GM18526 (cell line): ENCODE data around the gene EBF3.

Source experiments
- POLR2A ChIP-seq: IDR thresholded peaks from 3 replicates; pipeline ENCODE4 v1.6.1; 2011; ENCODE audit not compliant: insufficient read length; ENCODE audit errors: extremely low read depth

The EBF3 gene

DNA sequence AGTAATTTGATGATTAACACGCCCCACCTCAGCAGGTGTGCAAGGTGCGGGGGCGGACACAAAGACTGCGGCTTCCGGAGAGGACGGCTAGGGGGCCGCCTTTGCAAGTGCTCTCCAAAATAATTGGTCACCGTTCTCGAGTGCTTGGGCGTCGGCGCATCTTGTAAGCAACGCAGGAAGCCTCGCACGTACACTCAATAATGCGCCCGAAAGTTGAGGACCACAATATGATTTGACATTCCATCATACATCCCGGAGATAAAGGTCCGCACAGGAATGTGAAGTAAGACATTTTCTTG is 114.7 kb downstream of the EBF3 start:
- TF ChIP-seq POLR2A = no peak

DNA sequence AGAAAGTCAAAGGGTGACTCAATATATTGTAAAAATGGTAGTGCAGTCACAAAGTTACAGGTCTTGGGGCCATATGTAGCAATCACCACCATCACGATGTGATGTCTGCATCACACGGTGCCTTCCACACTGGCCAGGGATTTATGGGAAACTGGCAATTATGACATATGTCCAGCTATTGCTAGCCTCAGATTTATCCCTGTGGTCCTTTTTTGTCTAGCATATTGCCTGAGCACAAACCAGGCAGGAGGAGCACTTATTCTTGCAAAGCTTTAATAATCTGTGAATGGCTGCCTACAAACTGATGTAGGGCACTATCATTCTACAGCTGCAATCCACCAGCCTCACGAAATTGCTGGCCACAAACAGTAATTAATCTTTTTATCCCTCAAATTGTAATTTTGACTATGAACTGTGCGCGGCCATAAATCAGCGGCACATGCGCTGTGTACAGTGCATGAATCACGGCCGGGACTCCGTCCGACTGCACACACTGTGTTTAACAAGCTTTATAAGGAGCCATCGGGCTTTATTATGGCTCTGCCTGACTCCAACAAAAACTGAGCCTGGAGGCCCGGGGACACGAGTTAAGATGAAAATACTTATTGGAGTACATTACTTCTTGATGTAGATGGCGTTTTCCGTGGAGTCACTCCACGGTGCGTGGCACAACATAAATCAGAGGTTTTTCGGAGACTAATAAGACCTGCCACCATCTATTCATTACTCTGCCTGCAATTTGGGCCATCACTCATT is 115.2 kb downstream of the EBF3 start:
- TF ChIP-seq POLR2A = no peak

DNA sequence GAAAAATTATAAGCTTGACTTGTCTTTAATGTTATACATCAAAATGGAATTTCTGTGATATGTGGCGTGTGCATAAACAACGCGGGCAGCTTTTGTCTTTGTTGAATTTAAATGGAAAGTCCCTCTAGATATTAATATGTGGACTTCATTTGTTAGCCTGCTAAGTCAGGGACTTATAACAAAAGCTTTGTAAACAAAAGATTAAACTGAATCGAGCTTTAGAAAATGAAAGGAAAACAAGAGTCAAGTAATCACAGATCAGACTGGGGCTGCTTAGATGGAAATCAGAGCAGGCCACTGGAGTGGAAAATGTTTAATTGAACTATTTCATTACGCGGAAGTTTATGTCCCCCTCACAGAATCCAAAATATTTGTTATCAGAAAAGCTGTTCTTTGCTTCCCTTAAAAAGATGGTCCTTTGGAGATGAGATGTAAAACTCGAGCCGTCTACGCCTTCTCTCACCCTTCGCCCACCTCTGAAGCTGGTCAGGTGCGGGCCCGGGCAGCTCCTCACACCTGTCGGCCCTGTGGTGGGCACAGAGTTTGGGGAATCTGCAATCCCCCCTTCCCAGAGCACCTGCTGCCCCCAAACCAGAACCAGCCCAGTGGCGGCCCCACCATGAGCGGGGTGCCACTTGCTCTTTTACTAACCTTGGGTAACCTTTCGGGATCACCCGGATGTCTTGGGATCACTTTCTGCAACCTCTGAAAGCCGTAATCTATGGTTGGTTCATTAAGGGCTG is 116.2 kb downstream of the EBF3 start:
- TF ChIP-seq POLR2A = no peak

GRCh38 chr10:129846991-129847391 is 117.1 kb downstream of the EBF3 start:
- TF ChIP-seq POLR2A = no peak

GRCh38 chr10:129845111-129845753 is 118.8 kb downstream of the EBF3 start:
- TF ChIP-seq POLR2A = no peak

- TF ChIP-seq POLR2A = no peak
Measured at GRCh38 chr10:129844216-129844766, 119.8 kb downstream of the EBF3 start.

GRCh38 chr10:129843702-129844101 is 120.4 kb downstream of the EBF3 start:
- TF ChIP-seq POLR2A = no peak

DNA sequence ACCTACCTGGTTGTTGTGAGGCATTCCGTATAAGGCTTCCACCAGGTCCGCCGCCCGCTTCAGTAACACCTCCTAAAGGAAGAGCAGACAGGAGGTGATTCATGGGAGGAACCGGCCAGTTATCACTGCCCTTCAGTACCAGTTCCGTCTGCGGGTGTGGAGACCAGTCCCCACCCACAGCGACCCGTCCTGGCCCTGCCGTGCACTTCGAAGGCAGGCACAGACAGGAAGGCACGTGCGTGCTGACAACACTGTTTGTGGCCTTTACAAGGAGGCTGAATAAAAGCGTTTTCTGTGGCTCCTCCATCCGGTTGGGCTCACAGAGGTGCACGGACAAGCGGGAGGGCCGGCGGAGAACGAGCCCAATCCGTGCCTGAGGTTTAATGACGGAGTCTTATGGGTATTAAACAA is 120.9 kb downstream of the EBF3 start:
- TF ChIP-seq POLR2A = no peak

- no peak for TF ChIP-seq POLR2A
Measured at GRCh38 chr10:129842031-129842430, 122.0 kb downstream of the EBF3 start.

DNA sequence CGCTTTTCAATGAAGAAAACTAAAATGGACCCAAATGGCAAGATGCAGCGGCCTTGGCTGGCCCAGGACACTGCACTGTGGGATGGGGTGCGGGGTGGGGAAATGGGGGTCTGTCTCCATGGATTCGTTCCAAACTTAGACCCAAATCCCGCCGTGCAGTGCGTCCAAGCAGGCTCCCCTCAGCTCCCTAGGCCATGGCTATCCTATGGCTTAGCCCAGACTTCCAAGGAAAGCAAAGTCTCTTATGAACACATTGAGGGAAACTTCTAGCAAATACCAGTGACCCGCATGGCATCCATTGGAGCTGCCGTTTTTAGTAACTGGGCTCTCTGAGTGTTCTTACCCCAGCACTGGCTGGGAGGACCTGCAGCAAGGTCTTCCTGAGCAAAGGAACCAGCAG is 122.5 kb downstream of the EBF3 start:
- TF ChIP-seq POLR2A = no peak

- no peak for TF ChIP-seq POLR2A
Measured at GRCh38 chr10:129841071-129841470, 123.0 kb downstream of the EBF3 start.

DNA sequence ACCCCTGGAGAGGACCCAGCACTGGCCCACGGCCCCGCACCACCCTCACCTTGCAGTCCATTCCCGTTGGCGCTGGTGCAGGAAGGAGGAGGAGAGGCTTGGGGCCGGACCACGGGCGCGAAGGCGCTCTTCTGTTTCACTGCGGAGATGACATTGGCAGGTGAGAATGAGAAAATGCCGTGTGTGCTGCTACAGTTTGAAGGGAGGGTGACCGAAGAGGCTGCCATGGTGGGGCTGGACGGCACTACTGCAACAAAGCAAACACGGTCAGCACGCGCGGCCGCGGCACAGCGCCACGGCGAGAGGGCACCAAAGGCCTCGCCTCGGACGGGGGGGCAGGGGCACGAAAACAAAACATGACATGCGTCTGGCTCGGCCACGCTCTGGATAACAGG is 123.9 kb downstream of the EBF3 start:
- no peak for TF ChIP-seq POLR2A

GRCh38 chr10:129839285-129840195 is 124.5 kb downstream of the EBF3 start:
- TF ChIP-seq POLR2A = no peak

DNA sequence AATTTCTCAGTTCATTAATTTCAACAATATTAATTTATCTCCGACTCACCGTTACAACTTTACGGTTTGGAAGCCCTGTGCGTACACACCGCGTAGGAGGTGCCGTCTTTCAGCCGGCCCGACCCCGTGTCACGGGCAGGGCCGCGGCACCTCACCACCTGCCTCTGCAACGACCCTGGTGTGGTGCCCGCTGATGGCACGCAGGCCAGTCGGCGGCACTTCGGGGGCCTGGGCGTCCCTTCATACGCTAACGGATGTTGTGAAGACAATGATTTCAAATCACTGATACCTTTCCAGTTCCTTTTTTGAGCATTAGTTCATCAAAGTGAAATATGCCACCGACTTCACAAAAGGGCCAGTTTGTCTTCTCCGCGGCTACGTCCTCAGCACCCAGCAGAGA is 125.3 kb downstream of the EBF3 start:
- no peak for TF ChIP-seq POLR2A
